Measurements from ENCODE around the gene MRPL11. TPM values are rescaled to one million over a fixed set of nuclear protein-coding genes. Genes with fewer than 3 reads are reported as not detected.

The MRPL11 gene
- total and polyA plus RNA-seq, 2 of the 13 experiments (the other 11 are each of a cell fraction or from before 2014, with no cell fraction given) = 72.9 to 176 TPM

GRCh38 chr11:66479394-66480116 is 40.9 kb upstream of the MRPL11 start (continued):
- TF ChIP-seq ZNF747 (CRISPR knock-in tag; IDR thresholded peaks at IDR 0.05; ENCODE audit: borderline replicate concordance) (0 out of 2 replicates have a peak, but pooled peaks have one; percentile 25), MED8 (CRISPR knock-in tag; IDR thresholded peaks at IDR 0.05; ENCODE audit: insufficient replicate concordance) (peak; percentile 2), ZNF800 (CRISPR knock-in tag; IDR thresholded peaks at IDR 0.05) (peak; percentile 13; the same call in 1 of the 2 replicates), THAP7 (CRISPR knock-in tag; IDR thresholded peaks at IDR 0.05) (0 out of 2 replicates have a peak, but pooled peaks have one; percentile 34), MLXIP (CRISPR knock-in tag; IDR thresholded peaks at IDR 0.05; ENCODE audit: borderline replicate concordance) (no peak), ZBTB46 (CRISPR knock-in tag; IDR thresholded peaks at IDR 0.05; ENCODE audit: borderline replicate concordance) (0 out of 2 replicates have a peak, but pooled peaks have one; percentile 7), ZSCAN22 (CRISPR knock-in tag; IDR thresholded peaks at IDR 0.05) (0 out of 2 replicates have a peak, but pooled peaks have one; percentile 57), ZFP37 (CRISPR knock-in tag; IDR thresholded peaks at IDR 0.05; ENCODE audit: borderline replicate concordance) (no peak), PRDM15 (CRISPR knock-in tag; IDR thresholded peaks at IDR 0.05) (peak; percentile 56; the same call in 1 of the 2 replicates), ZNF737 (CRISPR knock-in tag; IDR thresholded peaks at IDR 0.05; ENCODE audit: borderline replicate concordance) (0 out of 2 replicates have a peak, but pooled peaks have one; percentile 15), RAD21 (CRISPR knock-in tag; IDR thresholded peaks at IDR 0.05) (0 out of 2 replicates have a peak, but pooled peaks have one; percentile 43), ZNF556 (CRISPR knock-in tag; IDR thresholded peaks at IDR 0.05; ENCODE audit: borderline replicate concordance) (peak; percentile 42), MTERF4 (CRISPR knock-in tag; IDR thresholded peaks at IDR 0.05) (0 out of 2 replicates have a peak, but pooled peaks have one; percentile 59), ZNF543 (CRISPR knock-in tag; IDR thresholded peaks at IDR 0.05) (0 out of 2 replicates have a peak, but pooled peaks have one; percentile 2)

All from HepG2 (cell line).